Activated CD4-positive, alpha-beta T cell treated with anti-CD3 and anti-CD28 coated beads, Interleukin-2, amount 50 U/mL, for 48 hours (primary cell): ENCODE results near the gene WIZ.
"Not testable (repeated sequence)": the region's sequence is repeated elsewhere in the genome, so short reads cannot be mapped to it uniquely, and the experiment has no call there.

Source experiments
- DNase-seq, 2 experiments: peaks; one replicate each; pipeline ENCODE4 v3.0.0-alpha.2; 2020

The WIZ gene

GRCh38 chr19:15401397-15401710, 48.4 kb downstream of the WIZ start:
- no peak for DNase-seq

- no peak for DNase-seq
Measured at GRCh38 chr19:15400521-15401396, 49.0 kb downstream of the WIZ start.

GRCh38 chr19:15399635-15400034, 50.1 kb downstream of the WIZ start:
- no peak for DNase-seq

DNA sequence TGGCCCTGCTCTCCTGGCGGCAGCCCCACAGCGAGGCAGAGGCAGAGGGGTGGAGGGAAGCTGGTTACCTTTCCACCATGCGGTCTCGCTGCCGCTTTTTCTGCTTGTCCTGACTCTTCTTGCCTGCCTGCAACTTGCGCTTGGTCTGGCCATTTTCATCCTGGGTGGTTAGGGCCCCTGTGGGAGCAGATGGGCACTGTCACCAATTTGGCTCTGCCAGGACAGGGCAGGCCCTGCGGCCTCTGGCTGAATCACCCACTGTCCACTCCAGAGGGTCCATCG, 50.6 kb downstream of the WIZ start:
- no peak for DNase-seq

- DNase-seq, result no peak
Measured at GRCh38 chr19:15398501-15399233, 51.1 kb downstream of the WIZ start.

DNA sequence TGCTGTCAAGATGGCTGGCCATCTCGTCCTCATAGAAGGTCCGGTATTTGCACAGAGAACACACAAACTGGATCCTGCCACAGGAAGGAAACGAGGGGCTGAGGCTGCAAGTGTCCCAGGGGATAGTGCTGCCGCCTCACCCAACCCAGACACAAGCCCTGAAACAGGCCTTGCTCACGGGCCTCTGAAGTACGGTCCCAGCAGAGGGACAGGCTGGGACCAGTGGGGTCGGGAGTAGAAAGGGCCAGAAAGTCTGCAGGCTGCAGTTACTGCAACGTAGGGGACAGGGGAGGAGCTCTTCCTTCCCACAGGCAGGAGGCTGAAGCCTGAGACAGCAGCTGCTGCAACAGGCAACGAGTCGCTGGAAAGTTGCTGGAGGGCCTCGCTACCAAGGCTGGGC, 52.0 kb downstream of the WIZ start:
- DNase-seq, result no peak

DNA sequence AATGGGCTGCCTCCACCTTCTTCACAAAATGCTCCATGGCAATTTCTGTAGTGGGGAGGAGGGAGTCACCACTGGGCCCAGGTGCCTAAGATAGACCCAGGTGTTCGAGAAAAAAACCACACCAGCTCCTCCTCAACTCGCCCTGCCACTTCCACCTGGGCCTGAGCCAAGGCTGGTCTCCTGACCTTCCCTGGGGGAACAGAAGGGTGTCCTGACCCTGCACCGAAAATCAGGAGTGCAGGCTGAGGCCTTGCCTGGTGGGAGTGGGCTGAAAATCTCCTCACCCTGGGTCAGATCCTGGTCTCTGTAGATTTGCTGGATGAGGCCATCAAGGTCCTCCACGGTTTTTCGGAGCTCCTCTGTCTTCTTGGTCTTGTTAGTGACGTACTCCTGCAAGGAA, 52.5 kb downstream of the WIZ start:
- DNase-seq, result no peak

DNA sequence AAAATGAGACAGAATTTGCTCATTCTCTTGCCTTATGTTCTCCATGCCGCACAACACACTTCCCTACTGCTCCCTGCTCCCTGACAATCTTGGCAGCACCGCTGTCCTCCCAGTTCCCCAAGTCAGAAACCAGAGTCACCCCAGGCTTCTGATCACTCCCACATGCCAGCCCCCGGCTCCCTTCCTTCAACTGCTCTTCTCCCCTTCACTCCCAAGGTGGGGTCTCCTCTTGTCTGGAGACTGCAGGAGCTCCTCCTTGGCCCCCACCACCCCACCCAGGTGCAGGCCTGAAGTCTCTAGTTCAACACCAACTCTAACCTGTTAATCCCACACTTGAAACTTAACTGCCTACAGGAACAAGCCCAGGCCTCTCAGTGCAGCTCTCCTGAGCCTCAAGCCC, 53.3 kb downstream of the WIZ start:
- no peak for DNase-seq

DNA sequence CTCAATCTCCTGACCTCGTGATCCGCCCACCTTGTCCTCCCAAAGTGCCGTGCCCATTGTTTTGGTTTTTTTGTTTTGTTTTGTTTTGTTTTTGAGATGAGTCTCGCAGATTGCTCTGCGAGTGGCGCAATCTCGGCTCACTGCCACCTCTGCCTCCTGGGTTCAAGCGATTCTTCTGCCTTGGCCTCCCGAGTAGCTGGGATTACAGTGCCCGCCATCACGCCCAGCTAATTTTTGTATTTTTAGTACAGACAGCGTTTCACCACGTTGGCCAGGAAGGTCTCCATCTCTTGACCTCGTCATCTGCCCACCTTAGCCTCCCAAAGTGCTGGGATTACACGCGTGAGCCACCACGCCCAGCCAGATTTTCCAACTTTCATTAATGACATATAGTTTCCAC, 54.5 kb downstream of the WIZ start:
- DNase-seq, result not testable (repeated sequence)

DNA sequence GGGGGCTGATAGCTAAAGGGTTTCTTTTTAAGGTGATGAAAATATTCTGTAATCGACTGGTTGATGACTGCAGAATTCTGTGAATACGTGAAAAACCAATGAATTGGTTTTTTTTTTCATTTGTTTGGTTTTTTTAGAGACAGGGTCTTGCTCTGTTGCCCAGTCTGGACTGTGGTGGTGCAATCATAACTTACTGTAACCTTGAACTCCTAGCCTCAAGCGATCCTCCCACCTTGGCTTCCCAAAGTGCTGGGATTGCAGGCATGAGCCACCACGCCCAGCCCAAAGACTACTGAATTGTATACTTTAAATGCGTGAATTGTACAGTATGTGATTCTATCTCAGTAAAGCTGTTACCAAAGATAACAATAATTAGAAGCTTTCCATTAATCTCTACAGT, 55.3 kb downstream of the WIZ start:
- DNase-seq, result no peak

- DNase-seq, result no peak
Measured at GRCh38 chr19:15393963-15394362, 55.8 kb downstream of the WIZ start.

DNA sequence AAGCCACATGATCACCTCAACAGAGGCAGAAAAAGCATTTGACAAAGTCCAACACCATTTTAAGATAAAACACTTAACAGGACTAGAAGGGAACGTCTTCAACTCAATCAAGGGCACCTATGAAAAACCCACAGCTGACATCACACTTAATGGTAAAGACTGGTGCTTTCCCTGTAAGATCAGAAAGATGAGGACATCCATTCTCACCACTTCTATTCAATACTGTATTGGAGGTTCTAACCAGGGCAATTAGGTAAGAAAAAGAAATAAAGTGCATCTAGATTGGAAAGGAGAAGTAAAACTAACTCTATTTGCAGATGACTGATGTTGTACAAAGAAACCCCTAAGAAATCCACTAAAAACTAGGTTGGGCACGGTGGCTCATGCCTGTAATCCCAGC, 58.9 kb downstream of the WIZ start:
- no peak for DNase-seq

DNA sequence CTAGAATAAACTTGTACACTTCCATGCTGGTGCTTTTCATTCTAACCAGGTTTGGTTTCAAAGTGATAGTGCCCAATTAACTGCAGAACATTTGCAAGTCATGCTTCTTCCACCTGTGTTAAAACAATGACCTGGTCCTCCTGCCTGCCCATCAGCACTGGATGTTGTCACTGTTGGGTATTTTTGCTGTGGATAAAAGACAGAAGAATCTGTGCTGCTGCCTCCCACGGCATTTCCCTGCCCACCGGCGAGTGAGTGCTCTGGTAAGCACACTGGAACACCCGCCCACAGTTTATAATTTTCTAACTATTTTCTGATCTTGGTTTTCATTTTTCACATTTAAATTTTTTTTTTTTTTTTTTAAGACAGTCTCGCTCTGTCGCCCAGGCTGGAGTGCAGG, 67.9 kb downstream of the WIZ start:
- DNase-seq, result no peak

GRCh38 chr19:15381429-15381828, 68.3 kb downstream of the WIZ start:
- DNase-seq, result no peak

DNA sequence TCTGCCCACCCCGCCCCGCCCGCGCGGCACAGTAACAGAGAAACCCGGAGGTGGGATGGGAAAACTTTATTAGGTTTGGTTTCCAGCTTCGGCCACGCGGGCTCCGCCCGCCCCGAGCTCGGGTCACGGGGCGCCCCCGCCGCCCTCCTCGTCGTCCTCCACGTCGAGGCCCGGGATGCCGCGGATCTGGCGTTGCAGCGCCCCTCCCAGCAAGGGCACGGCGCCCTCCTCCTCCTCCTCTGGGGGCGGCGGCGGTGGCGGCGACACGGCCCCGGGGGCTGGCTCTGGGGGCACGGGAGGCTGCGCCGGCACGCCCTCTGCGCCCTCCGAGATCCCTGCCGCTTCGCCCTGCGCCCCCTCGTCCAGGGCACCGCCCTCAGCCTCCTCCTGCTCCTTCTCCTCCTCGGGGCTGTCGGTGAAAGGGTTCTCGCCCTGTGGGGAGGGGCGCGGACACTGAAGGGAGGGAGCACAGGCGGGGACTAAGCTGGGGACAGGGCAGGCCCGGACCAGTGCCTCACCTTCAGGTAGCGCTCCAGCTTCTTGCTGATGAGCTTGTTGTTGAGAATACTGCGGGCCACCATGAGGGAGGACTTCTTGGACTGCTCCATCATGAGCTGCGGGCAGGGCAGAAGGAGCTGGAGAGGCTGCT, 69.6 kb downstream of the WIZ start:
- DNase-seq, result peak; percentile 52 to 62

- peak; percentile 96 to 97 for DNase-seq
Measured at GRCh38 chr19:15379083-15379998, 70.4 kb downstream of the WIZ start, which contains the start of gene AKAP8. Gene AKAP8, minus strand, starts transcription at chr19:15379787. Its CDS starts 56 bp downstream, at chr19:15379731.

GRCh38 chr19:15378534-15379082, 71.1 kb downstream of the WIZ start:
- peak; percentile 56 to 66 for DNase-seq

DNA sequence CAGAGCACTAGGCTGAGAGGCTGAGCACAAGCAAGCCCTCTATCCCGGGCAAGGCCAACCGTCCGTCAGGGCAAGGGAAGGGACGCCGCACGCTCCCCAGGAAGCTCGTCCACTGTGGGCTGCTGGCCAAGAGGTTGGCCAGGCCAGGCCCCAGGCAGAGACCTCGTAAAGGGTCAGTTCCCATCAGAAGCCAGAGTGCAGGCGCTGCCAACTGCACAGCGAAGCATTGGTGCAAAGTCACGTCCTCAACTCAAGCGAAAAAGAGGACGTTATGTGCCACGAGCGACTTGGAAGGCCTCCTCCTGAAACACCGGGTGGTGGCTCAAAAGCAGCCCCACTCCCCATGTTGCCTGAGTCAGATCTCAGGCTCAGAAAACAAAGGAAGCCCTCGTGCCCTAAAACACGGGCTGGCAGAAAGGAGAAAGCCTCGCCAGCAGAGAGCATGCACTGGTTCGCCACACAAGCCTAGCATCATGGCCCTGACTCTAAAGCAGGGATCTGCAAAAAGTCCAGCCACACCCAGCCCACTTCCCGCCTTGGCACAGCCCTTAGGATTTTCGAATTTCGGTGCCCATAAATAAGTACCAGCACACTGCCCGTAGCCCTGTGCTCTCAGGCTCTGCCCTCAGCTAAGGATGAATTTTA, 74.8 kb downstream of the WIZ start:
- DNase-seq, result no peak

GRCh38 chr19:15374105-15374651, 75.6 kb downstream of the WIZ start:
- DNase-seq, result no peak

- DNase-seq, result no peak
Measured at GRCh38 chr19:15373644-15374043, 76.1 kb downstream of the WIZ start.

DNA sequence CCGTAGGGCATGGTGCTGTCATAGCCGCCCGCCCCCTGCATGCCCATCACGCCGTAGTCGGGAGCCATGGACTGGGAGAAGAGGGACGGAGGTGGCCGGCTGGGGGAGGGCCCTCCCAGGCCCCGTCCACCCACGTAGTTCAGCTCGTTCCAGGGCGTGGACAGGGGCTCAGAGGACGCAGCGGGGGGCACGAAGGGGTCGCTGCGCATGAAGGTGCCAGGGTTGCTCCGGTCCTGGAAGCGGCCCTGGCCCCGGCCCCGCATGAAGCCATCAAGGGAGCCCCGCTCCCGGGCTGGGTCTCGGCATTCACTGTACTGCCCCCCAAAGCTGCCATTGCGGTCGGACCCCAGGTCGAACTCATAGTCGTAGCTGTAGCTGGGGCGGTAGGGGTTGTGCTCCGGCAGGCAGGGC, 76.9 kb downstream of the WIZ start:
- DNase-seq, result no peak

- peak; percentile 29 to 32 for DNase-seq
Measured at GRCh38 chr19:15372470-15372869, 77.3 kb downstream of the WIZ start.
